IMR-90 (cell line): Measurements from ENCODE around the gene FBXO4. TPM values are rescaled to one million over a fixed set of nuclear protein-coding genes. Genes with fewer than 3 reads are reported as not detected.

Experiments used
- ATAC-seq: fragments of 200-7000 bp; cut with Tn5 transposase; 2 replicates; pipeline ENCODE4 v1.9.1; 2020; ENCODE audit warnings: low read depth, mild to moderate bottlenecking, moderate library complexity
- BruUV-seq: library from RNA; stranded (reverse); fragments of 400-500 nt; replicated peaks from 2 replicates; lab custom pipeline; 2021; lab: Mats Ljungman, UMichigan
- CTCF ChIA-PET: fragments of 300-600 bp; formaldehyde crosslinking; extraction: SDS; loops from one replicate; lab custom pipeline; 2021; ENCODE audit warnings: antibody characterized with exemption; lab: Yijun Ruan, JAX
- POLR2A ChIA-PET: fragments of 300-600 bp; sonication (Branson Sonifier 250); formaldehyde crosslinking; loops from one replicate; lab custom pipeline; 2022; ENCODE audit warnings: antibody characterized with exemption; ENCODE audit not compliant: unreplicated experiment; lab: Charles Lee
- DNase-seq: peaks from one replicate; pipeline ENCODE4 v3.0.0; 2013
- H2AFZ ChIP-seq: replicated peaks from 2 replicates; pipeline ENCODE3; 2013; ENCODE audit warnings: low read length, mild to moderate bottlenecking; ENCODE audit not compliant: poor library complexity
- H2AK5ac ChIP-seq: 2 replicates; pipeline ENCODE4 v1.6.1; 2013; ENCODE audit warnings: low read depth, low read length, inconsistent platforms
- H2AK9ac ChIP-seq: replicated peaks from 2 replicates; pipeline ENCODE3; 2013; ENCODE audit warnings: mild to moderate bottlenecking, low read depth, low read length, moderate library complexity; ENCODE audit not compliant: poor library complexity
- H2BK120ac ChIP-seq: 2 replicates; pipeline ENCODE4 v1.6.1; 2013; ENCODE audit warnings: low read depth, low read length, inconsistent platforms
- H2BK15ac ChIP-seq: 3 replicates; pipeline ENCODE4 v1.6.1; 2013; ENCODE audit warnings: low read depth, low read length, inconsistent platforms
- H2BK20ac ChIP-seq: 2 replicates; pipeline ENCODE4 v1.6.1; 2013; ENCODE audit warnings: low read depth, mild to moderate bottlenecking, inconsistent platforms, low read length, moderate library complexity
- H2BK5ac ChIP-seq: 2 replicates; pipeline ENCODE4 v1.6.1; 2013; ENCODE audit warnings: mild to moderate bottlenecking, low read depth, low read length, inconsistent platforms; ENCODE audit not compliant: poor library complexity, severe bottlenecking
- H3K14ac ChIP-seq: replicated peaks from 2 replicates; pipeline ENCODE4 v1.6.1; 2013; ENCODE audit warnings: low read depth, low read length, inconsistent platforms
- H3K18ac ChIP-seq: 2 replicates; pipeline ENCODE4 v1.6.1; 2013; ENCODE audit warnings: low read depth, low read length, control low read depth
- H3K23ac ChIP-seq: 2 replicates; pipeline ENCODE4 v1.6.1; 2013; ENCODE audit warnings: low read depth, low read length, inconsistent platforms
- H3K27ac ChIP-seq: 2 replicates; pipeline ENCODE4 v1.5.1; 2013; ENCODE audit warnings: mild to moderate bottlenecking, control low read depth, low read length; ENCODE audit not compliant: insufficient read depth
- H3K27me3 ChIP-seq: 2 replicates; pipeline ENCODE4 v1.6.1; 2013; ENCODE audit warnings: low read length; ENCODE audit not compliant: control insufficient read depth, insufficient read depth
- H3K36me3 ChIP-seq: 2 replicates; pipeline ENCODE4 v1.6.1; 2013; ENCODE audit warnings: low read length, mixed read lengths; ENCODE audit not compliant: control insufficient read depth, insufficient read depth
- H3K4ac ChIP-seq: 2 replicates; pipeline ENCODE4 v1.6.1; 2013; ENCODE audit warnings: low read depth, low read length, inconsistent platforms
- H3K4me1 ChIP-seq: 2 replicates; pipeline ENCODE4 v1.6.1; 2013; ENCODE audit warnings: low read length, mixed read lengths; ENCODE audit not compliant: control insufficient read depth, insufficient read depth
- H3K4me2 ChIP-seq: 2 replicates; pipeline ENCODE4 v1.6.1; 2013; ENCODE audit warnings: low read depth, mild to moderate bottlenecking, control low read depth, low read length, moderate library complexity
- H3K4me3 ChIP-seq: 2 replicates; pipeline ENCODE4 v1.5.1; 2013; ENCODE audit warnings: low read depth, mild to moderate bottlenecking, control low read depth, low read length, moderate library complexity; ENCODE audit not compliant: insufficient read depth
- H3K56ac ChIP-seq: 2 replicates; pipeline ENCODE4 v1.6.1; 2013; ENCODE audit warnings: low read length, inconsistent platforms; ENCODE audit not compliant: insufficient read depth; ENCODE audit errors: extremely low read depth
- H3K79me1 ChIP-seq, 2 experiments: 2 replicates each; pipeline ENCODE4 v1.6.1; 2013; ENCODE audit warnings: low read length in 2 of 2, inconsistent platforms in 1 of 2, low read depth in 1 of 2
- H3K9ac ChIP-seq: 2 replicates; pipeline ENCODE4 v1.6.1; 2013; ENCODE audit warnings: low read depth, low read length, control low read depth
- H3K9me1 ChIP-seq: 2 replicates; pipeline ENCODE4 v1.6.1; 2013; ENCODE audit warnings: low read length, inconsistent platforms; ENCODE audit not compliant: insufficient read depth
- H3K9me3 ChIP-seq: 2 replicates; pipeline ENCODE4 v1.6.1; 2013; ENCODE audit warnings: low read length; ENCODE audit not compliant: control insufficient read depth, insufficient read depth
- H4K20me1 ChIP-seq: 2 replicates; pipeline ENCODE4 v1.6.1; 2013; ENCODE audit warnings: low read length, inconsistent platforms; ENCODE audit not compliant: insufficient read depth
- H4K5ac ChIP-seq: 2 replicates; pipeline ENCODE4 v1.6.1; 2013; ENCODE audit warnings: mild to moderate bottlenecking, low read depth, low read length, control low read depth
- H4K8ac ChIP-seq, 2 experiments: 2 replicates each; pipeline ENCODE4 v1.6.1; 2013; ENCODE audit warnings: low read depth in 2 of 2, low read length in 2 of 2, control low read depth in 1 of 2, inconsistent platforms in 1 of 2
- H4K91ac ChIP-seq: 2 replicates; pipeline ENCODE4 v1.6.1; 2013; ENCODE audit warnings: low read depth, low read length, inconsistent platforms; ENCODE audit not compliant: insufficient read depth
- BHLHE40 ChIP-seq: fragments of 150-350 bp; IDR thresholded peaks from 2 replicates; pipeline ENCODE4 v1.6.1; 2016; ENCODE audit warnings: mild to moderate bottlenecking, low read depth, low read length
- CEBPB ChIP-seq: IDR thresholded peaks from 2 replicates; pipeline ENCODE4 v1.6.1; 2012; ENCODE audit warnings: low read depth, low read length, improper control_type of control experiment
- CHD1 ChIP-seq: IDR thresholded peaks from 2 replicates; pipeline ENCODE4 v1.6.1; 2012; ENCODE audit warnings: low read depth, low read length, improper control_type of control experiment
- ELK1 ChIP-seq: fragments of 150-350 bp; IDR thresholded peaks from 2 replicates; pipeline ENCODE4 v1.6.1; 2016; ENCODE audit warnings: low read depth, mild to moderate bottlenecking, low read length, moderate library complexity, borderline replicate concordance
- FOS ChIP-seq: fragments of 150-350 bp; IDR thresholded peaks from 2 replicates; pipeline ENCODE4 v1.6.1; 2016; ENCODE audit warnings: low read depth, low read length
- MAFK ChIP-seq: IDR thresholded peaks from 2 replicates; pipeline ENCODE4 v1.6.1; 2012; ENCODE audit warnings: low read depth, low read length, improper control_type of control experiment
- MAZ ChIP-seq: IDR thresholded peaks from 2 replicates; pipeline ENCODE4 v1.6.1; 2012; ENCODE audit warnings: low read depth, mild to moderate bottlenecking, low read length, improper control_type of control experiment, moderate library complexity, borderline replicate concordance
- MXI1 ChIP-seq: IDR thresholded peaks from 2 replicates; pipeline ENCODE4 v1.6.1; 2012; ENCODE audit warnings: low read depth, mild to moderate bottlenecking, low read length, moderate library complexity, borderline replicate concordance
- NFE2L2 ChIP-seq: fragments of 150-350 bp; IDR thresholded peaks from 2 replicates; pipeline ENCODE4 v1.6.1; 2016; ENCODE audit warnings: low read depth, mild to moderate bottlenecking, low read length
- POLR2A ChIP-seq: IDR thresholded peaks from 2 replicates; pipeline ENCODE4 v1.6.1; 2012; ENCODE audit warnings: mild to moderate bottlenecking, low read depth, low read length
- RAD21 ChIP-seq: IDR thresholded peaks from 2 replicates; pipeline ENCODE4 v1.6.1; 2012; ENCODE audit warnings: low read length, improper control_type of control experiment
- RCOR1 ChIP-seq: IDR thresholded peaks from 2 replicates; pipeline ENCODE4 v1.6.1; 2012; ENCODE audit warnings: mild to moderate bottlenecking, low read length, improper control_type of control experiment; ENCODE audit not compliant: insufficient replicate concordance
- RFX5 ChIP-seq: IDR thresholded peaks from 2 replicates; pipeline ENCODE4 v1.8.0; 2012; ENCODE audit warnings: low read depth, mild to moderate bottlenecking, low read length, moderate library complexity
- SMC3 ChIP-seq: fragments of 150-350 bp; IDR thresholded peaks from 2 replicates; pipeline ENCODE4 v1.6.1; 2016; ENCODE audit warnings: low read depth, mild to moderate bottlenecking, antibody characterized with exemption, low read length, moderate library complexity
- USF2 ChIP-seq: fragments of 150-350 bp; IDR thresholded peaks from 2 replicates; pipeline ENCODE4 v1.6.1; 2017; ENCODE audit warnings: mild to moderate bottlenecking, antibody characterized with exemption, low read length, low read depth
- dilution Hi-C: fragments of 300-500 bp; cut with HindIII; formaldehyde crosslinking; loops from one replicate; pipeline ENCODE4 v1.14.3; 2018; ENCODE audit warnings: low sequenced_read_pairs; ENCODE audit not compliant: unreplicated experiment
- in situ Hi-C: fragments of 300-500 bp; cut with MboI; formaldehyde crosslinking; loops from 3 replicates; pipeline ENCODE4 v1.14.3; 2019; ENCODE audit warnings: low sequenced_read_pairs, inconsistent platforms, mixed read lengths
- intact Hi-C: fragments of 100-400 bp; cut with micrococcal nuclease; formaldehyde crosslinking; loops from 2 replicates; pipeline ENCODE4 v1.10.0; 2022
- polyA plus RNA-seq, 3 experiments: library from polyadenylated mRNA; depleted of rRNA; stranded (reverse); fragments of >200 nt; gene quantifications; 2 replicates each; pipeline ENCODE4 v1.2.3, GENCODE V29; 2012; ENCODE audit warnings: low replicate concordance in 1 of 3
- total RNA-seq: library from RNA; depleted of rRNA; stranded (reverse); fragments of >200 nt; gene quantifications from 2 replicates; pipeline ENCODE4 v1.2.3, GENCODE V29; 2012
- TF ChIP-seq, protein P1 (sequence below): conservative IDR thresholded peaks from 2 replicates; pipeline ENCODE4 v1.5.1; 2012; ENCODE audit warnings: mild to moderate bottlenecking, low read depth, low read length, improper control_type of control experiment

Gene FBXO4
- total and polyA plus RNA-seq, 2 of the 4 experiments (the other 2 are of a cell fraction): 3.5 to 4.1 TPM

- H3K9me3 ChIP-seq: no peaks in the 10 kb centered on the region
- H2AFZ ChIP-seq: no peak overlapping the region
- H4K20me1 ChIP-seq: no peaks in the 10 kb centered on the region
- no peak overlapping the region for H3K18ac ChIP-seq
- no peak overlapping the region for H4K91ac ChIP-seq
- no peak overlapping the region for H3K4me3 ChIP-seq
- H3K36me3 ChIP-seq: no peaks in the 10 kb centered on the region
- H2BK15ac ChIP-seq: no peak overlapping the region
- no peak overlapping the region for H2AK5ac ChIP-seq
- in situ Hi-C loops (no loop called here), dilution Hi-C loops (no loop called here), intact Hi-C loops (no loop called here)
- no peak overlapping the region for H3K56ac ChIP-seq
- no peak for TF ChIP-seq RFX5
- TF ChIP-seq RAD21: no peak
- no peak for TF ChIP-seq CHD1
- no peak for TF ChIP-seq MAZ
- no peak for TF ChIP-seq POLR2A
- no peak for TF ChIP-seq CEBPB
- TF ChIP-seq MAFK: no peak
- no peak for TF ChIP-seq SMC3
- no peak for TF ChIP-seq BHLHE40
- no peak for TF ChIP-seq USF2
- TF ChIP-seq MXI1: no peak
- no peak for TF ChIP-seq FOS
- TF ChIP-seq NFE2L2: no peak
- TF ChIP-seq ELK1: no peak
- TF ChIP-seq, protein P1, sequence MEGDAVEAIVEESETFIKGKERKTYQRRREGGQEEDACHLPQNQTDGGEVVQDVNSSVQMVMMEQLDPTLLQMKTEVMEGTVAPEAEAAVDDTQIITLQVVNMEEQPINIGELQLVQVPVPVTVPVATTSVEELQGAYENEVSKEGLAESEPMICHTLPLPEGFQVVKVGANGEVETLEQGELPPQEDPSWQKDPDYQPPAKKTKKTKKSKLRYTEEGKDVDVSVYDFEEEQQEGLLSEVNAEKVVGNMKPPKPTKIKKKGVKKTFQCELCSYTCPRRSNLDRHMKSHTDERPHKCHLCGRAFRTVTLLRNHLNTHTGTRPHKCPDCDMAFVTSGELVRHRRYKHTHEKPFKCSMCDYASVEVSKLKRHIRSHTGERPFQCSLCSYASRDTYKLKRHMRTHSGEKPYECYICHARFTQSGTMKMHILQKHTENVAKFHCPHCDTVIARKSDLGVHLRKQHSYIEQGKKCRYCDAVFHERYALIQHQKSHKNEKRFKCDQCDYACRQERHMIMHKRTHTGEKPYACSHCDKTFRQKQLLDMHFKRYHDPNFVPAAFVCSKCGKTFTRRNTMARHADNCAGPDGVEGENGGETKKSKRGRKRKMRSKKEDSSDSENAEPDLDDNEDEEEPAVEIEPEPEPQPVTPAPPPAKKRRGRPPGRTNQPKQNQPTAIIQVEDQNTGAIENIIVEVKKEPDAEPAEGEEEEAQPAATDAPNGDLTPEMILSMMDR: no peak
- TF ChIP-seq RCOR1: no peak
- H4K5ac ChIP-seq: no peak overlapping the region
- BruUV-seq: no TSS peak
- DNase-seq (no peak), ATAC-seq (no peak)
- no peak overlapping the region for H2BK5ac ChIP-seq
- ChIA-PET POLR2A (no interaction called here), CTCF (no interaction called here)
- H3K4me1 ChIP-seq: no peaks in the 10 kb centered on the region
- no peak overlapping the region for H3K14ac ChIP-seq
- H3K9ac ChIP-seq: no peak overlapping the region
- no peak overlapping the region for H2BK20ac ChIP-seq
- no peak overlapping the region for H3K27ac ChIP-seq
- H3K4ac ChIP-seq: no peak overlapping the region
- no peaks in the 10 kb centered on the region for H3K27me3 ChIP-seq
- no peaks in the 10 kb centered on the region for H3K9me1 ChIP-seq
- no peak overlapping the region for H3K23ac ChIP-seq
- H3K79me1 ChIP-seq: no peaks in the 10 kb centered on the region
- no peak overlapping the region for H2BK120ac ChIP-seq
- no peak overlapping the region for H2AK9ac ChIP-seq
- H3K4me2 ChIP-seq: no peak overlapping the region
- no peak overlapping the region for H4K8ac ChIP-seq
Observed at GRCh38 chr5:41983284-41983683, 58.2 kb downstream of the FBXO4 start.
